Hepatocyte (in vitro differentiated cells): ENCODE measurements around the gene LMO2. TPM values are rescaled to one million over a fixed set of nuclear protein-coding genes. Genes with fewer than 3 reads are reported as not detected.

Source experiments
- DNase-seq: peaks from one replicate; pipeline ENCODE4 v3.0.0-alpha.2; 2016; ENCODE audit warnings: low spot score
- H2AFZ ChIP-seq: fragments of 200-600 bp; sonication (generic); 2 replicates; pipeline ENCODE4 v1.6.0; 2016; ENCODE audit warnings: antibody characterized with exemption, mild to moderate bottlenecking
- H3K27ac ChIP-seq: fragments of 200-600 bp; sonication (generic); 2 replicates; pipeline ENCODE4 v1.5.1; 2016; ENCODE audit warnings: mild to moderate bottlenecking
- H3K27me3 ChIP-seq: fragments of 200-600 bp; sonication (generic); 2 replicates; pipeline ENCODE4 v1.6.1; 2016
- H3K36me3 ChIP-seq: fragments of 200-600 bp; sonication (generic); replicated peaks from 2 replicates; pipeline ENCODE4 v1.5.1; 2016; ENCODE audit warnings: low read depth; ENCODE audit not compliant: insufficient read depth
- H3K4me1 ChIP-seq: fragments of 200-600 bp; sonication (generic); 2 replicates; pipeline ENCODE4 v1.5.1; 2016; ENCODE audit warnings: mild to moderate bottlenecking, moderate library complexity; ENCODE audit not compliant: insufficient read depth
- H3K4me2 ChIP-seq: fragments of 200-600 bp; sonication (generic); 2 replicates; pipeline ENCODE4 v1.6.0; 2016
- H3K4me3 ChIP-seq: fragments of 200-600 bp; sonication (generic); 2 replicates; pipeline ENCODE4 v1.5.1; 2016; ENCODE audit warnings: mild to moderate bottlenecking
- H3K79me2 ChIP-seq: fragments of 200-600 bp; sonication (generic); 2 replicates; pipeline ENCODE4 v1.6.0; 2017; ENCODE audit warnings: mild to moderate bottlenecking
- H3K9me2 ChIP-seq: fragments of 200-600 bp; sonication (generic); replicated peaks from 2 replicates; pipeline ENCODE4 v1.6.0; 2017; ENCODE audit warnings: mild to moderate bottlenecking; ENCODE audit not compliant: insufficient read depth
- H3K9me3 ChIP-seq: fragments of 200-600 bp; sonication (generic); 2 replicates; pipeline ENCODE4 v1.5.1; 2016; ENCODE audit warnings: low read depth, mild to moderate bottlenecking
- H4K20me1 ChIP-seq: fragments of 200-600 bp; sonication (generic); 2 replicates; pipeline ENCODE4 v1.6.0; 2016; ENCODE audit warnings: mild to moderate bottlenecking; ENCODE audit not compliant: insufficient read depth, poor library complexity, severe bottlenecking
- EZH2 ChIP-seq: fragments of 200-600 bp; sonication (generic); IDR thresholded peaks from 2 replicates; pipeline ENCODE4 v1.6.1; 2016; ENCODE audit warnings: antibody characterized with exemption, mild to moderate bottlenecking, borderline replicate concordance
- EZH2phosphoT487 ChIP-seq: fragments of 200-600 bp; sonication (generic); IDR thresholded peaks from one replicate; pipeline ENCODE4 v1.6.1; 2018; ENCODE audit warnings: antibody characterized with exemption, mild to moderate bottlenecking, low read depth, moderate library complexity; ENCODE audit not compliant: unreplicated experiment, severe bottlenecking
- WGBS: methylation state at CpG from one replicate; pipeline ENCODE4 v1.1.6; 2016; ENCODE audit warnings: low lambda C conversion rate; ENCODE audit errors: missing lambda C conversion rate; 5-methylcytosine and 5-hydroxymethylcytosine counted together
- polyA plus RNA-seq: library from polyadenylated mRNA; unstranded; fragments of >200 nt; fragmentation: Nextera tagmentation; extraction: Ambion mirVana; gene quantifications from 2 replicates; pipeline ENCODE4 v1.2.1, GENCODE V29; 2016
- total RNA-seq: library from RNA; depleted of rRNA; stranded (reverse); fragments of >200 nt; gene quantifications from 2 replicates; pipeline ENCODE4 v1.2.3, GENCODE V29; 2014
- TF ChIP-seq, protein P1 (sequence below): fragments of 200-600 bp; sonication (generic); IDR thresholded peaks from 2 replicates; pipeline ENCODE4 v1.5.1; 2016; ENCODE audit warnings: antibody characterized with exemption, mild to moderate bottlenecking; ENCODE audit not compliant: poor library complexity

Gene LMO2
- total and polyA plus RNA-seq, 2 experiments from 2014 or later = 2.5 to 5.5 TPM

DNA sequence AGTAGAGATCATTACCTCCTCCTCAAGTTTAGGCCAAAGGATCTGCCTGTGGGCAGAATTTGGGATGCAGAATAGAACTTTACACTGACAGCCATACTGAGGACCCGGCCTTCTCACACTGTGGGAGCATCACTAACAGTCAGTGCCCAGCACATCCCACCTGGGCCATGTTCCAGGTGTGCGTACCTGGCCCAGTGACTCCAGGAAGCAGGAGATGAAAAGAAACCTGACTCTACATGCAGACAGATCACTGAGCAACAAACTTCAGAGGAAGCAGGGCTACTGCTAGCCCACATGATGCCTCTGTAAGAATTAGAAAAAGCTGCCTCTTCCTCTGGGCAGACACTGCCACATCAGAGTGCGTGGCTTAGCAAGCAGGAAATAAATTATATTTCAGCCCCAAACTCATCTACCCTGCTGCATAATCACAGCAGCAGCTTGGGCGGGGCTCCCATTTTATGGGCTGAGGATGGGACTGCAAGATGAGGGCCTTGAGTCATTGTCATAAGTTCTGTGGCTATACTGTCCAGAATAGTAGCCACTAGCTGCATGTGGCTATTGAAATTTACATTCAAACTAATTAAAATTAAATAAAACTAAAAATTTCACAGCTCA lies 6.0 kb upstream of the LMO2 start:
- Histone ChIP-seq H3K4me1 (no peaks in the 10 kb centered on the region), H2AFZ (no peak overlapping the region), H3K27me3 (no peaks in the 10 kb centered on the region), H3K4me3 (no peak overlapping the region), H3K27ac (no peak overlapping the region), H3K9me3 (no peaks in the 10 kb centered on the region), H4K20me1 (no peaks in the 10 kb centered on the region), H3K79me2 (no peaks in the 10 kb centered on the region), H3K36me3 (no peaks in the 10 kb centered on the region), H3K9me2 (no peaks in the 10 kb centered on the region), H3K4me2 (no peak overlapping the region)
- DNase-seq = no peak
- TF ChIP-seq, protein P1, sequence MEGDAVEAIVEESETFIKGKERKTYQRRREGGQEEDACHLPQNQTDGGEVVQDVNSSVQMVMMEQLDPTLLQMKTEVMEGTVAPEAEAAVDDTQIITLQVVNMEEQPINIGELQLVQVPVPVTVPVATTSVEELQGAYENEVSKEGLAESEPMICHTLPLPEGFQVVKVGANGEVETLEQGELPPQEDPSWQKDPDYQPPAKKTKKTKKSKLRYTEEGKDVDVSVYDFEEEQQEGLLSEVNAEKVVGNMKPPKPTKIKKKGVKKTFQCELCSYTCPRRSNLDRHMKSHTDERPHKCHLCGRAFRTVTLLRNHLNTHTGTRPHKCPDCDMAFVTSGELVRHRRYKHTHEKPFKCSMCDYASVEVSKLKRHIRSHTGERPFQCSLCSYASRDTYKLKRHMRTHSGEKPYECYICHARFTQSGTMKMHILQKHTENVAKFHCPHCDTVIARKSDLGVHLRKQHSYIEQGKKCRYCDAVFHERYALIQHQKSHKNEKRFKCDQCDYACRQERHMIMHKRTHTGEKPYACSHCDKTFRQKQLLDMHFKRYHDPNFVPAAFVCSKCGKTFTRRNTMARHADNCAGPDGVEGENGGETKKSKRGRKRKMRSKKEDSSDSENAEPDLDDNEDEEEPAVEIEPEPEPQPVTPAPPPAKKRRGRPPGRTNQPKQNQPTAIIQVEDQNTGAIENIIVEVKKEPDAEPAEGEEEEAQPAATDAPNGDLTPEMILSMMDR = no peak
- WGBS = 95% methylated on average over 4 of the region's 4 CpGs

DNA sequence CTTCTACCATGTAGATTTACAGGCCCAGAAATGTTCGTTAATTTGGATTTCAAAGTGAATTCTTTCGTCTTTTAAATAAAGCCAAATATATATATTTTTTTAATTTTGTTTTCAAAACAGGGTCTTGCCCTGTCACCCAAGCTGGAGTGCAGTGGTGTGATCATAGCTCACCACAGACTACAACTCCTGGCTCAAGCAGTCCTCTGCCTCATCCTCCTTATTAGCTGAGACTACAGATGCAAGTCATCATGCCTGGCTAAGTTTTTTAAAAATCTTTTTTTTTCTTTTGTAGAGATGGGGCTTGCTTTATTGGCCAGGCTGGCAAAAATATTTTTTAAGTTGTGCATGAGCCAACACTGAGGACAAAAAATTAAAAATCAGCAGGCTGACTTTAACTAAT lies 5.0 kb upstream of the LMO2 start:
- H3K79me2 ChIP-seq = no peaks in the 10 kb centered on the region
- no peaks in the 10 kb centered on the region for H3K9me3 ChIP-seq
- H3K4me1 ChIP-seq = no peaks in the 10 kb centered on the region
- no peak for DNase-seq
- no peaks in the 10 kb centered on the region for H3K9me2 ChIP-seq
- 97% methylated on average over 2 of the region's 2 CpGs for WGBS
- H3K4me2 ChIP-seq = no peak overlapping the region
- H3K27me3 ChIP-seq = no peaks in the 10 kb centered on the region
- H3K36me3 ChIP-seq = no peaks in the 10 kb centered on the region
- no peaks in the 10 kb centered on the region for H4K20me1 ChIP-seq
- no peak overlapping the region for H2AFZ ChIP-seq
- no peak for TF ChIP-seq EZH2phosphoT487
- no peak overlapping the region for H3K27ac ChIP-seq
- H3K4me3 ChIP-seq = no peak overlapping the region

- WGBS = 88% methylated on average over 2 of the region's 2 CpGs
Measured at GRCh38 chr11:33895752-33896137, 3.9 kb upstream of the LMO2 start.

GRCh38 chr11:33894398-33894746 lies 2.5 kb upstream of the LMO2 start:
- no peaks in the 10 kb centered on the region for H3K36me3 ChIP-seq
- TF ChIP-seq, protein P1 = no peak
- no peaks in the 10 kb centered on the region for H4K20me1 ChIP-seq
- DNase-seq = no peak
- H3K9me2 ChIP-seq = no peaks in the 10 kb centered on the region
- H3K27ac ChIP-seq = no peak overlapping the region
- no peaks in the 10 kb centered on the region for H3K9me3 ChIP-seq
- 66% methylated on average over 4 of the region's 4 CpGs for WGBS
- H3K27me3 ChIP-seq = no peaks in the 10 kb centered on the region
- H3K4me2 ChIP-seq = no peak overlapping the region
- H3K79me2 ChIP-seq = no peaks in the 10 kb centered on the region
- peaks cover 6% of the 10 kb centered on the region for H3K4me1 ChIP-seq
- no peak overlapping the region for H2AFZ ChIP-seq
- H3K4me3 ChIP-seq = no peak overlapping the region

More at GRCh38 chr11:33895752-33896137, 3.9 kb upstream of the LMO2 start:
- H3K36me3 ChIP-seq = no peaks in the 10 kb centered on the region
- H4K20me1 ChIP-seq = no peaks in the 10 kb centered on the region
- H3K4me2 ChIP-seq = no peak overlapping the region
- H3K79me2 ChIP-seq = no peaks in the 10 kb centered on the region
- H3K4me1 ChIP-seq = peaks cover 2% of the 10 kb centered on the region
- no peaks in the 10 kb centered on the region for H3K9me2 ChIP-seq
- H3K27ac ChIP-seq = no peak overlapping the region
- no peaks in the 10 kb centered on the region for H3K27me3 ChIP-seq
- H3K9me3 ChIP-seq = no peaks in the 10 kb centered on the region
- H3K4me3 ChIP-seq = no peak overlapping the region
- TF ChIP-seq EZH2phosphoT487 (no peak), EZH2 (no peak)
- TF ChIP-seq, protein P1 = no peak
- DNase-seq = no peak
- no peak overlapping the region for H2AFZ ChIP-seq
